GM21515 (cell line): ENCODE measurements around the gene NDUFA7.
"Not testable (repeated sequence)": the region's sequence is repeated elsewhere in the genome, so short reads cannot be mapped to it uniquely, and the experiment has no call there.

Source experiments
- ATAC-seq: cut with Tn5 transposase; IDR thresholded peaks from one replicate; pipeline ENCODE4 v1.9.1; 2021; ENCODE audit not compliant: unreplicated experiment

Gene NDUFA7

GRCh38 chr19:8342316-8342683 is 21.1 kb upstream of the NDUFA7 start:
- no peak for ATAC-seq

GRCh38 chr19:8341504-8341903 is 20.3 kb upstream of the NDUFA7 start:
- not testable (repeated sequence) for ATAC-seq

- ATAC-seq, result no peak
These were observed 19.3 kb upstream of the NDUFA7 start for GRCh38 chr19:8340341-8341096.

- ATAC-seq, result no peak
These were observed 17.7 kb upstream of the NDUFA7 start for GRCh38 chr19:8338835-8339234.

DNA sequence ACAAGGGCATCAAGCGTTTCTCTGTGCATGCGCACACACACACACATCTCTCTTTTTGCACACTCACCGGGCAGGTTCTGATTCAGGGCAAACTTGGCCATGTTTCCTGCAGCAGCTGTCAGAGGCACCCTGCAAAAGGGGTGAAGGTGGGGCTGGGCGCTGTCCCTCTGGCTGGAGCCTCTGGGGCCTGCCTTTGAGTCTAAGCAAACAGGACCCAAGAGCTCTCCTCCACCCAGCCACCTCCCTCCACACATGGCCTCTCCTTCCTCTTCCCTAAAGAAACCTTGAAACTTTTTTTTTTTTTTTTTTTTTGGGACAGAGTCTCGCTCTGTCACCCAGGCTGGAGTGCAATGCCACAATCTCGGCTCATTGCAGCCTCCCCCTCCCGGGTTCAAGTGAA is 16.6 kb upstream of the NDUFA7 start:
- ATAC-seq, result no peak

- ATAC-seq, result no peak
These were observed 15.5 kb upstream of the NDUFA7 start for GRCh38 chr19:8336660-8337059.

DNA sequence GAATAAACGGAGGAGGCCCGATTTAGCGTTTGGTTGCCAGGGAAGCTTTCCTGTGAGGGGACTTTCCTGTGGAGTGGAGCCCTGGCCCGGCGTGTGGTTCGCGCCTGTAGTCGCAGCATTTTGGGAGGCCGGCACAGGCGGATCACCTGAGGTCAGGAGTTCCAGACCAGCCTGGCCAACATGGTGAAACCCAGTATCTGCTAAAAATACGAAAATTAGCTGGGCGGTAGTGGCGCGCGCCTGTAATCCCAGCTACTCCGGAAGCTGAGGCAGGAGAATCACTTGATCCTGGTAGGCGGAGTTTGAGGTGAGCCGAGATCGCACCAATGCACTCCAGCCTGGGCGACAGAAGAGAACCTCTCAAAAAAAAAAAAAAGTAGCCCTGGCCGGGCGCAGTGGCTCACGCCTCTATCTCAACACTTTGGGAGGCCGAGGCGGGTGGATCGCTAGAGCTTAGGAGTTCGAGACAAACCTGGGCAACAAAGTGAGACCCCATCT is 14.9 kb upstream of the NDUFA7 start:
- ATAC-seq, result no peak

GRCh38 chr19:8335343-8336071 is 14.3 kb upstream of the NDUFA7 start:
- no peak for ATAC-seq

DNA sequence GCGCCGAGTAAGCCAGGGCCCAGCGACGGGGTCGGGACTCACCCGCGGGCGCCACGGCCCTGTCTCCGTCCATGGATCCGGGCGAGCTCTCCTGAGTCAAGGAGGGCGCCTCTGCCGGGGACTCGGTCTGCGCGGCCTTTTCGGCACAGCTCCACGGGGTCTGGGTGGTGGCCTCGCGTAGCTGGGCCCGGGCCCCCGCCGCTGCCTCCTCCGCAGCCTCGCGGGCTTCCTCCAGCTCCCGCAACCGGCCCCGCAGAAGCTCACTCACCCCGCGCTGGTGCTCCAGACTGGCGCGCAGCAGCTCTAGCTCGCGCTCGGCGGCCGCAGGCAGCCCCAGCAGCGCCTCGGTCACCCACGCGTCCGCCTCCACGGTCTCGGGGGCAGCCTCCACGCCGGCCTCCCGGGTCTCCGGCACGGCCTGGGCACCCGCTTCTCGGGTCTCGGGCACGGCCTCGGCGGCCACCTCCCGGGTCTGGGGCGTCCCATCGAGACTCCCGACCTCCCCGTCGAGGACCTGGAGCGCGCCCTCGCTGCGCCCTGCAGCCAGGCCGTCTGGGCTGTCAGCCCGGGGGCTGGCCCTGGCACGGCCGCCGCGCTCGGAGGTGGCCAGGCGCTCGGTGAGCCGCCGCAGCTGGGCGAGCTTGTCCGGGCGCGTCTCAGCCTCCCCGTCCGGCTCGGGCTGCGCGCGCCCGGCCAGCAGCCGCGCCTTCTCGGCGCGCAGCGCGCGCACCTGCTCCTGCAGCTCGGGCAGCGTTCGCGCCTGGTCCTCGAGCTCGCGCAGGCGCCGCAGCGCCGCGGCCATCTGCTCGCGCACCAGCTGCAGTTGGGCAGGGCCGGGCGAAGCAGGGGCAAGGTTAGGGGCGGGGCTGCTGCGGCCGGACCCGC is 13.5 kb upstream of the NDUFA7 start:
- no peak for ATAC-seq

DNA sequence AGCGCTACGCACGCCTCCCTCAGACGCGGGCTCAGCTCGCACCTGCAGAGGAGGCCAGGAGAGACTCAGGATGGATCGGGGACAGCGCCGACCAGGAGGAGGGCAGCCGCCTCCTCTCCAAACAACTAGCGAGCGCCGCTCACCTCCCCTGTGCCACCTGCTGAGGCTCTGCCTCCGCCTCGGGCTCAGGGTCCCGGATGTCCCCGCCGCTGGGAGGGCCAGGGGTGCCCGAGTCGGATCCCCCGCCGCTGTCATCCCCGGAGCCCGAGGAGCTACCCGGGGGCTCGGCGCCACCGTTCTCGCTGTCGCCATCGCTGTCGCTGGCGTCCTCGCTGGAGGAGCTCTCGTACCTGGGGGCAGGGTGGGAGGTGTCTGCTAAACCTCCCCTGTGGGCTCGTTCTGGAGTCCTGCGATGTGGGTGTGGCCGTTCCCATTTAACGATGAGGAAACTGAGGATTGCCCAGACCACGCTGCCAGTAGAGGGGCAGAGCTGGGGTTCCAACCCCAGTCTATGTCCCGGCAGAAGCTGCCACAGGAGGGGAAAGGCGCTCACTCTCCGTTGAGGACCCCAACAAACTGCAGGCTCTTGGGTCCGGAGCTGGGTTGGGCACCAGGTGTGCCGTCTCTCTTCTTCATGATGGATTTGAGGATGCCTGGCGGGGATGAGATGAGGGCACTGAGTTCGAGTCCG is 12.7 kb upstream of the NDUFA7 start:
- no peak for ATAC-seq

DNA sequence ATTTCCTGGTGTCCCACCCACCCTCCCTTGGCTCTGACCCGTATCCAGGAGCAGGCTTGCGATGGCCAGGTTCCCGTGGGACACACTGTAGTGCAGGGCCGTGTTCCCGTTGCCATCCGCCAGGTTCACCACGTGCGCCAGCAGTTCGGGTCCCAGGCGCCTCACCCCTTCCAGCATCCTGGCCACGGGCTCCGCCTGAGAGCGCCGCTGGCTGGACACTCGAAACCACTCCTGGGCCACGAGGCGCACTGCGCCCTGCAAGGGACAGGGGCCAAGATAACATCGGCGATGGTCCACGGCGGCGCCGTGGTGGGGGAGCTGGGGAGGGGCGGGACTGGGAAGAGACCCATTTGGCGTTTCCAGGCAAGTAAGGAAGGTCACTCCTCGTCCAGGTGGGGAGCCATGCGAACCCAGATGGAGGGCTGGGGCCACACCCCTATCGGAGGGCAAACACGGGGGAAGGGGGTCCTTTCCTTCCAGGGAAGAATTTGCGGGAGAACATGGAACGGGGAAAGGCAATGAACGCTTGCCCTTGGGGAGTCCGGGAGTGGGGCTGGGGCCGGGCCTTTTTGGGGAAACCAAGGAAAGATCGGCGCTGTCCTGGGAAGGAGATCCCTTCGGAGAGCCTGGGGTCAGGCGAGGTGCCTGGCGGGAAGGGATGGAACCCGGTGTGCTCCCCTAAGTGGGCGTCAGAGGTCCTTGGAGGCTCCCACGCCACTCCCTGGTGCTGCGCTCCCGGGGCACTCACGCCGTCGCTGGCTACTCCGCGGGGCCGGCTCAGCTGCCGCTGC is 12.0 kb upstream of the NDUFA7 start:
- no peak for ATAC-seq

DNA sequence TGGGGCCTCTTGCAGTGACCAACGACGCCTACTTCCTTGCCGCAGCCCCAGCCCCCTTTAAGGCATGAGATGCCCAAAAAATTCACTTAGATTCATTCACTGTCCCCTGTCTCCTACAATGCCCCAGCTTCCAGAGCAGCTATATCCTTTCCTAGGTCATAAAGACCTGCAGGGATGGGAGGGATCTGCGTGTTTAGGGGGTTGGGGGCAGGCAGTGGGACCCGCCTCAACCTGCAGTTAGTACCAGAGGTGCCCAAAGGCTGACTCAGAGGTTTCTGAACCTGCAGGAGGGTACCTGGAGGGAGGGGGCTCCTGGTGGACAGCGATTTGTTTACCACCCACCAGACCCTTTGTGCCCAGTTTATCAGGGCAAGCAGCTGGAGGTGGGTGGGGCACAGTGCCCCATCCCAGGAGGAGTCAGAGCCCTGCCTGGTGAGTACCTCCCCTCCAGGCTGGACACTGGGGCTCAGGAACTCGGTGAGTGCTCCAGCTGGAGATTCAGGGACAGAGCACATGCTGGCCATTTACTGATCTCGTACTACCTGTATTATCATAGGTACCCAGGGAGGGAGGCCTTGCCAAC is 10.2 kb upstream of the NDUFA7 start:
- no peak for ATAC-seq

GRCh38 chr19:8329996-8330395 is 8.8 kb upstream of the NDUFA7 start:
- no peak for ATAC-seq

- no peak for ATAC-seq
These were observed 4.3 kb upstream of the NDUFA7 start for GRCh38 chr19:8325454-8325853.

DNA sequence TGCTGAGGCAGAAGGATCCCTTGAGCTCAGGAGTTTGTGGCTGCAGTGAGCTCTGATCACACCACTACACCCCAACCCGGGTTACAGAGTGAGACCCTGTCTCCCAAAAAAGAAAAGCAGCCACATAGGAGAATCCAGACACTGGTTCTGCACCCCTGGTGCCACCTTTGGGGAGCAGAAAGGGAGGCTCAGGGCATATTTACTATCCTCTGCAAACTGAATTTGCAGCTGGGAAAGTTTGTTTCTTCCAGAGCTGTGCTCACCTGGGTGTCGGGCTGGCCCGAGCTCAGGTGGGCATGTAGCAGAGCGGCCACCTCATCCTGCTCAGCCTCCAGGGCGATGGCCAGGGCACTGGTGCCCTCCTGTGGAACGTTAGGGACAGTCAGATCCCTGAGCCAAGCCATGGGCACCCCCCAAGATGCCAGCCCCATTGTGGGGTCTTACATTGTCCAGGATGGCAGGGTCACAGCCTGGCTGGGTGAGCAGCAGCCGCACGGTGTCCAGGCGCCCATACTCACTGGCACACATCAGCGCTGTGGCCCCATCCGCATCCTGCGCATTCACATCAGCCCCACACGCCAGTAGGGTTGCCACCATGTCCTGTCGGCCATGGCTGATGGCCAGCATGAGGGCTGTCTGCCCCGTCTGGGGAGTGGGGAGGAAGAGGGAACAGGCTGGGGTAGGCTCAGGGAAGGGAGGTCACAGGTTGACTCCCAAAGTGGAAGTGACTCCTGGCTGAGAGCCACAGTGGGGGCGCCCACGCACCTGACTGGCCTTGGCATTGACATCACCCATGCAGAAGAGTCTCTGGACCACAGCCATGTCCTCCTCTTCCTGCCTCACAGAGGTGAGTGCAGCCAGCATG is 3.2 kb upstream of the NDUFA7 start:
- ATAC-seq, result no peak

- no peak for ATAC-seq
These were observed 2.6 kb upstream of the NDUFA7 start for GRCh38 chr19:8323781-8324185.

- no peak for ATAC-seq
These were observed 1.4 kb upstream of the NDUFA7 start for GRCh38 chr19:8322638-8322997.

GRCh38 chr19:8321986-8322637 is 937 bp upstream of the NDUFA7 start:
- no peak for ATAC-seq
